22Rv1 (cell line): ENCODE data around the gene PPP3CA.

ENCODE experiments used
- H3K27ac ChIP-seq: fragments of 450-650 bp; 2 replicates; pipeline ENCODE4 v1.5.1; 2017
- CTCF ChIP-seq: fragments of 450-650 bp; IDR thresholded peaks from 2 replicates; pipeline ENCODE4 v1.5.1; 2017; ENCODE audit warnings: mild to moderate bottlenecking
- ZFX ChIP-seq: fragments of 450-650 bp; IDR thresholded peaks from 2 replicates; pipeline ENCODE4 v1.6.1; 2017; ENCODE audit warnings: antibody characterized with exemption, borderline replicate concordance

PPP3CA gene

GRCh38 chr4:101067383-101067782, 279.9 kb downstream of the PPP3CA start:
- no peak for TF ChIP-seq ZFX
- no peak for TF ChIP-seq CTCF
- peak overlapping the region; percentile 64 for H3K27ac ChIP-seq

GRCh38 chr4:101066626-101067170, 280.6 kb downstream of the PPP3CA start:
- TF ChIP-seq CTCF (no peak), ZFX (no peak)
- H3K27ac ChIP-seq: peak overlapping the region; percentile 64

- no peak for TF ChIP-seq CTCF
- TF ChIP-seq ZFX: no peak
- H3K27ac ChIP-seq: peak overlapping the region; percentile 64
Observed at GRCh38 chr4:101065935-101066485, 281.3 kb downstream of the PPP3CA start.

- peak overlapping the region; percentile 64 for H3K27ac ChIP-seq
- TF ChIP-seq ZFX (no peak), CTCF (no peak)
Observed at GRCh38 chr4:101065346-101065745, 282.0 kb downstream of the PPP3CA start.

GRCh38 chr4:101064541-101065180, 282.7 kb downstream of the PPP3CA start:
- peak overlapping the region; percentile 64 for H3K27ac ChIP-seq
- TF ChIP-seq CTCF: no peak
- no peak for TF ChIP-seq ZFX

GRCh38 chr4:101055392-101055791, 291.9 kb downstream of the PPP3CA start:
- TF ChIP-seq CTCF: no peak
- no peak for TF ChIP-seq ZFX
- H3K27ac ChIP-seq: peak overlapping the region; percentile 64

GRCh38 chr4:101050837-101051205, 296.5 kb downstream of the PPP3CA start:
- TF ChIP-seq ZFX (no peak), CTCF (no peak)

More at GRCh38 chr4:101050837-101051205, 296.5 kb downstream of the PPP3CA start:
- peak overlapping the region; percentile 64 for H3K27ac ChIP-seq
